ENCODE data around the gene CST5.
"Not testable (repeated sequence)": the region's sequence is repeated elsewhere in the genome, so short reads cannot be mapped to it uniquely, and the experiment has no call there.

Gene CST5

DNA sequence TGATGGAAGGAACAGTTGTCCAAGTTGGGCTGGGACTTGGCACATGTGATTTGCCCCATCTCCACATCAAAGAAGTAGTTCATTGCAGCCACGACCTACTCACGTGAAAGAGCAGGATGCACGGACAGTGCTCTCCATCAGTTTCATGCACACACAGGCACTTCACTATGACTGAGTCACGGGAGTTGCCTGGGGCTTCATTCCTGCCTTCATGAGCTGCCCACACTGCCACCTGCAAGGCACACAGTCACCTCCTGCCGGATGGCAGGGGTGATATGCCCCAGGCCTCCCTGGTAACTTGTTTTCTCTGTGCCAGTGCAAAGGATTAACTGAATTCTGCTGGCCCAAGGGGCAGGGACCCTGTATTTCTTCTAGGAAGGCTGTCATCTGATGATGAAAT, 22.8 kb downstream of the CST5 start:
- DNase-seq (ENCODE audit: extremely low read depth in 1 of 2, low read depth in 1 of 2), result no peak

DNA sequence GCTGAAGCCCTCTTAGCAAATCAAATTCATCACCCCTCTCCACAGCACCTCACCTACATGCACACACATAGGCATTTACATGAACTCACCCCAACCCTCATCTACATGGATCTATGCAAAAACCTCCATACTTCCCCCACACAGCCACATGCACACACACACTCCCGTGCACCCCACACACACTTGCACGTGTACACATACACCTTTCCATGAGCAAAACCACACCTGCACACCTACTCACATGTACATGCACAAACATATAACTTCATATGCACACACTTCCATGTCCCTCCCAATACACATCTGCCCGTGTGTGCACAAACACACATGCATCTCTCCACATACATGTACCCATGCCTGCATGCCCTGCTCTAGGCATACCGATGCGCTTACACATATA, 23.3 kb downstream of the CST5 start:
- DNase-seq (ENCODE audit: extremely low read depth in 1 of 2, low read depth in 1 of 2), result no peak

DNA sequence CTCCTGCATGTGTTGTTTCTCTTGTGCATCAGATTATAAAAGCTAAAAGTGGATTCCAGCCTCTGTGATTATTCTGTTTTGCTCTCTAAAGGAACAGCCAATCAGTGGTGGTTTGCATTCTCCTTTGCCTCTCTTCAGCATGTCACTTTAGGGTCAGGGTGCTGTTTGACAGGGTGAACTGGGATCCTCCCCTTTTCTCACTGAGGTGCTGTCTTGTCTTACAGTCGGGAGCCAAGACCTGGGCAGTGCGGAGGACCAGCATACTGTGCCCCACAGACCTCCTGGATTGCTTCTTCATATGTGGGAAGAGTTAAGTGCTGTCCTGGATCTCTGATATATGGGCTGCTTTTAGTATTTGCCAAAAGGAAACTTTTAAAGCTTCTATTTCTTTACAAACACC, 37.9 kb downstream of the CST5 start:
- DNase-seq (ENCODE audit: extremely low read depth in 1 of 2, low read depth in 1 of 2), result no peak

DNA sequence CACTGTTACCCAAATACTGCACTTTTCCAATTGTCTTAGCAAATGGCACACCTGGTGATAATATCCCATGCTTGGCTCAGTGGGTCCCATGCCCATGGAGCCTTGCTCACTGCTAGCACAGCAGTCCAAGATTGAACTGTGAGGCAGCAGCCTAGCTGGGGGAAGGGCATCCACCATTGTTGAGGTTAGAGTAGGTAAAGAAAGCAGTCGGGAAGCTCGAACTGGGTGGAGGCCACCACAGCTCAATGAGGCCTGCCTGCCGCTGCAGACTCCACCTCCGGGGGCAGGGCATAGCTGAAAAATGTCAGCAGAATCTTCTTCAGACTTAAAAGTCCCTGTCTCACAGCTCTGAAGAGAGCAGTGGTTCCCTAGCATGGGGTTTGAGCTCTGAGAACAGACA, 43.8 kb downstream of the CST5 start:
- DNase-seq (ENCODE audit: extremely low read depth in 1 of 2, low read depth in 1 of 2), result no peak

DNA sequence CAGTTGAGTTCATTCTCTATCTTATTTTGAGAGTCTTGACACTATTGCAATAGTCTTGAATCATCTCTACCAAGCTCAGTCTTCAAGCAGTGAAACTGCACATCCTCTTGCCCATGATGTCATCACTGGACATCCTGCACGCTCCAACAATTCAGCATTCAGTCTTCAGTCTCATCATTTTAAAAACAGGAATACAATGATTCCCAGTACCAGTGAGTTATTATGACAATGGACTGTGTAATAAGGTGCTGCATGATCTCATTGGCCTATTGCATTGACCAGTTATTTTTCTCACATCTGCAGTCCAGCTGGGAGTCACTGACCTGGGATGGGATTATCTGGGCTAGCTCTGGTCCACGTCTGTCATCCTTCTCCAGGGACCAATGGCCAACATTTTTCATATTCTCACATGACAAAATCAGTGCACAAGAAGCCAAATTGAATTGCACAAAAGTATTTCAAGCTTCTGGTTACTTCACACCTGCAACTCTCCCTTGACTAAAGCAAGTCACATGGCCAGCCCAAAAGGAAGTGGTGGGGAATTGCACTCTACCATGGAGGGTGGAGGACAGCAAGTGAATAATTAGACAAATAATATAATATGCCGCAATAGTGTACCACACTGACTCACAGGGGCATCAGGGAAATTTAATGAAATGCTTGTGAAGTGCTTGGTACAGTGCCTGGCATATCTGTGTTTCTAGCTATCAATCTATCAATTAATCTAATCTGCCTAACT, 46.6 kb downstream of the CST5 start:
- DNase-seq (ENCODE audit: extremely low read depth in 1 of 2, low read depth in 1 of 2), result no peak

DNA sequence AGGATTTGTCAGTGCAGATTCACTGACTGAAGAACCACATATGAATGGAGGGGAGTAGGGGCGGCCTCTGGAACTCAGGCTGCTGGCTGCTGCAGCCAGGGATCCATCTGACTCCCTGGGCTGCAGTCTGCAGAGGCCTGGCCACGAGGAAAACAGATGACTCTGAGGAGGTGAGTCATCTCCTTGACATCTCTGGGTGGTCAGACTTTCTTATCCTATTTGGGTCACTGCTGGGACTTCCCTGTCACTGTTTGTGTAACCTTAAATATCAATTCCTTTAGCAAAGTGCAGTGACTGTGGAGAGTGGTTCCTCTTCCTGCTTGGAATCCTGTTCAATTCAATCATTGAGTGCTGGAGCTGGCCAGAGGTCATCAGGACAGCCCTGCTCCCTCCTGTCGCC, 47.6 kb downstream of the CST5 start:
- not testable (repeated sequence) for DNase-seq (ENCODE audit: extremely low read depth in 1 of 2, low read depth in 1 of 2)

DNA sequence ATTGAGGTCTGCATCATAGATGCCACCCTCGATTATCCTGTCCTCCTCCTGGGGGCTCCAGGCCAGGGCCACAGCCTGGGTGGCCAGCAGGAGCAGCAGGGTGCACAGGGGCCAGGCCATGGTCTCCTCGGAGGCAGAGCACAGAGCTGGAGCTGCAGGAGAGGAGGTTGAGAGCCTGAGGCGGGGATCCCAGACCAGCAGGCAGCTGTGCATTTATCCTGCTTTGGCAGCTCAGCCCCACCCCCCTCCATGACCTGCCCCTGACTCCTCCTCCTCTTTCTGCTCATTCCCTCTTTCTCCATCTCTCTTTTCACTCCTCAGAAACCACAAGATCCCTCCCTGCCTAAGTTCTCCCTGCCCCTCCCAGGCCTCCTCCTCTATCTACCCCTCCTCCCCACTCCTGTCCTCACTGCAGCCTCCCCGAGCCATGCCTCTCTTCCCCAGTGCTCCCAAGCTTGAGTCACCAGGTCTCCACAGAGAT, 53.0 kb downstream of the CST5 start, which contains the start of gene CST2:
Gene CST2 (minus strand): TSS at position 189 of the 481 bp plus-strand sequence. CDS start 69 bp downstream, at position 120.
- no peak for DNase-seq (ENCODE audit: extremely low read depth in 1 of 2, low read depth in 1 of 2)

Measured in stimulated activated CD8-positive, alpha-beta memory T cell treated with anti-CD3 and anti-CD28 coated beads, Interleukin-7, amount 100 ng/mL, for 48 hours (primary cell).